Esophagus muscularis mucosa (tissue), 4 donors: Measurements from ENCODE around the gene TTC32. TPM values are rescaled to one million over a fixed set of nuclear protein-coding genes. Genes with fewer than 3 reads are reported as not detected.
"Not testable (repeated sequence)": the region's sequence is repeated elsewhere in the genome, so short reads cannot be mapped to it uniquely, and the experiment has no call there.

Source experiments
- DNase-seq: peaks from one replicate; pipeline ENCODE4 v3.0.0-alpha.2; 2017; ENCODE audit errors: extremely low spot score
- H3K27ac ChIP-seq, 4 donors: fragments of 200-600 bp; sonication (generic); replicated peaks in 1 of 4; 1 replicate in 3 of 4; 2 replicates in 1 of 4; pipeline ENCODE4 v1.5.1; 2016 to 2019; ENCODE audit warnings: mild to moderate bottlenecking in 1 of 4
- H3K27me3 ChIP-seq, 4 donors: fragments of 200-600 bp; sonication (generic); one replicate each; pipeline versions ENCODE4 v1.5.1 to v1.6.0; 2016 to 2019
- H3K36me3 ChIP-seq, 4 donors: fragments of 200-600 bp; sonication (generic); one replicate each; pipeline ENCODE4 v1.5.1; 2016 to 2019
- H3K4me1 ChIP-seq, 4 donors: fragments of 200-600 bp; sonication (generic); one replicate each; pipeline ENCODE4 v1.5.1; 2016 to 2019
- H3K4me3 ChIP-seq, 4 donors: fragments of 200-600 bp; sonication (generic); 1 replicate in 2 of 4; 2 replicates in 2 of 4; pipeline ENCODE4 v1.5.1; 2016 to 2019; ENCODE audit warnings: mild to moderate bottlenecking in 4 of 4, moderate library complexity in 1 of 4
- H3K9me3 ChIP-seq, 4 donors: fragments of 200-600 bp; sonication (generic); 1 replicate in 3 of 4; 2 replicates in 1 of 4; pipeline ENCODE4 v1.5.1; 2016 to 2019
- EP300 ChIP-seq: sonication (generic); formaldehyde crosslinking; IDR thresholded peaks from one replicate; pipeline ENCODE4 v1.6.1; 2017; ENCODE audit warnings: antibody characterized with exemption
- POLR2A ChIP-seq: fragments of 450-650 bp; IDR thresholded peaks from one replicate; pipeline ENCODE4 v1.6.1; 2017; ENCODE audit warnings: antibody characterized with exemption, moderate library complexity, mild to moderate bottlenecking, low read depth
- POLR2AphosphoS5 ChIP-seq, 2 donors: sonication (generic); formaldehyde crosslinking; IDR thresholded peaks; one replicate each; pipeline ENCODE4 v1.6.1; 2017; ENCODE audit warnings: antibody characterized with exemption in 2 of 2
- WGBS: methylation state at CpG from one replicate; pipeline ENCODE4 v1.1.5; 2018; 5-methylcytosine and 5-hydroxymethylcytosine counted together
- intact Hi-C: fragments of 100-400 bp; cut with DNase I; formaldehyde crosslinking; loops from one replicate; pipeline ENCODE4 v1.15.1; 2023
- total RNA-seq, 4 donors: library from RNA; depleted of rRNA; stranded (reverse); fragments of >200 nt; gene quantifications; one replicate each; pipeline versions ENCODE4 v1.1.0 to v1.2.1, GENCODE V29; 2016
- TF ChIP-seq, protein P1 (sequence below), 3 experiments: fragments of 200-600 bp in 2 of 3; fragments of 450-650 bp in 1 of 3; sonication (generic) in 2 of 3; IDR thresholded peaks; one replicate each; pipeline ENCODE4 v1.5.1; 2017 to 2019; ENCODE audit warnings: antibody characterized with exemption in 3 of 3, mild to moderate bottlenecking in 2 of 3, moderate library complexity in 1 of 3

The TTC32 gene
- total RNA-seq, 4 donors from 2014 or later = 8.1 to 12.5 (median 10.2) TPM

DNA sequence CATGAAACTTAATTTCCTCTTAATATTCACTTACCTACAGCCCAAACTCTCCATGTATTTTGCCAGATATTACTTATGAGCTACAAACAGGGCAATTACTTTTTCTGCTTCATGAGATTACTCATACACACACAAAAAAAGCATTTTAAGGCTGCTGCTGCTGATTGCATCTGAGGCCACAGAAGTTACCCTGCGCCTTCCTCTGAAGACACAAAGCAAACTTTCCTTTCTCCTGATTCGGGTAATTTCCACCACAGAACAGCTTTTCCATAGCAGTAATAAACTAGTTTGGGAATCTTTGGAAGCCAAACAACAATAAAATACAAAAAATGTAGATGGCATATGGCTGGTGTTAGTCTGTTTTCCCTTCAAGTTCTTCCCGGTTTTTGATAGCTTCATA, 6.2 kb downstream of the TTC32 start:
- H3K27ac ChIP-seq = no peak overlapping the region
- peaks cover 0 to 5% (median 0%) of the 10 kb centered on the region in 4 donors for H3K36me3 ChIP-seq
- WGBS = 82% methylated on average over 3 of the region's 3 CpGs
- DNase-seq = no peak
- no peaks in the 10 kb centered on the region for H3K9me3 ChIP-seq
- TF ChIP-seq EP300 = no peak
- TF ChIP-seq, protein P1, sequence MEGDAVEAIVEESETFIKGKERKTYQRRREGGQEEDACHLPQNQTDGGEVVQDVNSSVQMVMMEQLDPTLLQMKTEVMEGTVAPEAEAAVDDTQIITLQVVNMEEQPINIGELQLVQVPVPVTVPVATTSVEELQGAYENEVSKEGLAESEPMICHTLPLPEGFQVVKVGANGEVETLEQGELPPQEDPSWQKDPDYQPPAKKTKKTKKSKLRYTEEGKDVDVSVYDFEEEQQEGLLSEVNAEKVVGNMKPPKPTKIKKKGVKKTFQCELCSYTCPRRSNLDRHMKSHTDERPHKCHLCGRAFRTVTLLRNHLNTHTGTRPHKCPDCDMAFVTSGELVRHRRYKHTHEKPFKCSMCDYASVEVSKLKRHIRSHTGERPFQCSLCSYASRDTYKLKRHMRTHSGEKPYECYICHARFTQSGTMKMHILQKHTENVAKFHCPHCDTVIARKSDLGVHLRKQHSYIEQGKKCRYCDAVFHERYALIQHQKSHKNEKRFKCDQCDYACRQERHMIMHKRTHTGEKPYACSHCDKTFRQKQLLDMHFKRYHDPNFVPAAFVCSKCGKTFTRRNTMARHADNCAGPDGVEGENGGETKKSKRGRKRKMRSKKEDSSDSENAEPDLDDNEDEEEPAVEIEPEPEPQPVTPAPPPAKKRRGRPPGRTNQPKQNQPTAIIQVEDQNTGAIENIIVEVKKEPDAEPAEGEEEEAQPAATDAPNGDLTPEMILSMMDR (IDR thresholded peaks at IDR 0.05) = no peak
- TF ChIP-seq POLR2AphosphoS5 (IDR thresholded peaks at IDR 0.05) = no peak
- TF ChIP-seq POLR2A = no peak
- intact Hi-C loops = no loop called here
- H3K4me3 ChIP-seq = no peak overlapping the region
- H3K27me3 ChIP-seq = no peaks in the 10 kb centered on the region
- peaks cover 42 to 64% (median 45%) of the 10 kb centered on the region in 4 donors for H3K4me1 ChIP-seq

DNA sequence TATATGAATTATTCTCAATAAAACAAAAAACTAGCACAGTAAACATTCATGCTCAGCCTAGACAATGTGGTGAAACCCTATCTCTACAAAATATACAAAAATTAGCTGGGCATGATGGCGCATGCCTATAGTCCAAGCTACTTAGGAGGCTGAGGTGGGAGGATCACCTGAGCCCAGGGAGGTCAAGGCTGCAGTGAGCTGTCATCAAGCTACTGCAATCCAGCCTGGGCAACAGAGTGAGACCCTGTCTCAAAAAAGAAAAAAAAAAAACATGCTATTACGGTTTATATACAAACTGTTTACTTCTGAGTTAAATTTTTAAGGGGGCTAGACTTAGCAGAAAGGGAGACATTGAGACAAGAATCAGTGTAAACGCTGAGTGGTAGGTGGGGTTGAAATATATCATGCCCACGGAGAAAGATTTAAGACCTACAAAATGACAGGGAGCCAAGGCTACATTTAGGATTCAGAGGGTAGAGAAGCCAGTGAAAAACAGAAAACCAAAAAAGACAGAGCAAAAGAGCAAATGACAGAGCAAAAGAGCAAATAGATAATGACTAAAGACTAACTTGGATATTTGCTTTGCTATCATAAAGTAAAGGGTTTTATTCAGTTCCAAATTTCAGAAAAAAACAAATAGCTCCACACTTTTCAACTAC, 7.5 kb downstream of the TTC32 start:
- intact Hi-C loops = no loop called here
- H3K36me3 ChIP-seq = peaks cover 0 to 5% (median 0%) of the 10 kb centered on the region in 4 donors
- no peak for DNase-seq
- no peak overlapping the region for H3K4me3 ChIP-seq
- TF ChIP-seq EP300 (no peak), POLR2AphosphoS5 (IDR thresholded peaks at IDR 0.05) (no peak), POLR2A (no peak)
- TF ChIP-seq, protein P1 (IDR thresholded peaks at IDR 0.05) = no peak
- H3K4me1 ChIP-seq = peaks cover 32 to 52% (median 39%) of the 10 kb centered on the region in 4 donors
- H3K27ac ChIP-seq = no peak overlapping the region
- H3K27me3 ChIP-seq = no peaks in the 10 kb centered on the region
- H3K9me3 ChIP-seq = no peaks in the 10 kb centered on the region
- 96% methylated on average over 4 of the region's 4 CpGs for WGBS

DNA sequence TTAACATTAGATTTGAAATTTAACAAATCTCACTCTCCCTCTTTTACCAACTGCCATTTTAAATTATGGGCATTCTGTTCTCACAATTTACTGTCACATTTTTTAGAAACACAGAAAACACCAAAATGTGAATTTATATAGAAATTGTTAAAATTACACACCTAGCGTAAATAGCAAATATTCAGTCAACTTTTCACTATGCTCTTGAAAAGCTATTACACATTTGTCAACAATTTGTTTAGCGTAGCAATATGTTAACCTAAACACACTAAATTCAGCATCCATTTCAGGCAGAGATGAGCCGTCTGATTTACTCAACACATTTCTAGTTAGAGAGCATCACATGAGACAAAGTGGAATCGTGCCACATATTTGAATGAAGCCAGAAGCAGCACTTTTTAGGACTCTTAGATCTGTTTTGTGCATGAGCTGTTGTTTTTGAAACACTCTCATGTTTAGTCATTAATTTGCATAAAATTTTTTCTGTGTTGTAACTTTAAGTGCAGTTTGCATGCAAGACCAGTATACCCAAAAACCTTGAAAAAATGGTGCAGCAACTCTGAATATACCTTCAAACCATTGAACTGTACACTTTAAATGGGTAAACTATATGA, 8.2 kb downstream of the TTC32 start:
- no peak for DNase-seq
- Histone ChIP-seq H3K9me3 (no peaks in the 10 kb centered on the region), H3K4me1 (peaks cover 26 to 46% (median 34%) of the 10 kb centered on the region in 4 donors), H3K36me3 (peaks cover 0 to 5% (median 0%) of the 10 kb centered on the region in 4 donors), H3K27me3 (no peaks in the 10 kb centered on the region), H3K27ac (no peak overlapping the region), H3K4me3 (no peak overlapping the region)
- TF ChIP-seq POLR2AphosphoS5 (IDR thresholded peaks at IDR 0.05) (no peak), POLR2A (no peak), EP300 (no peak)
- TF ChIP-seq, protein P1 (IDR thresholded peaks at IDR 0.05) = no peak
- intact Hi-C loops = no loop called here
- 92% methylated on average over 4 of the region's 4 CpGs for WGBS

DNA sequence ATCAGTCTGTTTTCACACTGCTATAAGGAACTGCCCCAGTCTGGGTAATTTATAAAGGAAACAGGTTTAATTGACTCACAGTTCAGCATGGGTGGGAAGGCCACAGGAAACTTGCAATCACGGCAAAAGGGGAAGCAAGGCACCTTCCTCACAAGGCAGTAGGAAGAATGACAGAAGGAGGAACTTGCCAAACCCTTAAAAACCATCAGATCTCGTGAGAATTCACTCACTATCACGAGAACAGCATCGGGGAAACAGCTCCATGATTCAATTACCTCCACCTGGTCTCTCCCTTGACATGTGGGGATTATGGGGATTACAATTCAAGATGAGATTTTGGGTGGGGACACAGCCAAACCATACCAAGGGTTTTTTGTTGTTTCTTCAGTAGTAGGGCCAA, 9.8 kb downstream of the TTC32 start:
- peaks cover 10 to 30% (median 18%) of the 10 kb centered on the region in 4 donors for H3K4me1 ChIP-seq
- H3K4me3 ChIP-seq, DNase-seq, H3K9me3 ChIP-seq, H3K27me3 ChIP-seq, H3K27ac ChIP-seq, H3K36me3 ChIP-seq, intact Hi-C loops: not testable (repeated sequence)
- WGBS = 70% methylated on average over 4 of the region's 4 CpGs

DNA sequence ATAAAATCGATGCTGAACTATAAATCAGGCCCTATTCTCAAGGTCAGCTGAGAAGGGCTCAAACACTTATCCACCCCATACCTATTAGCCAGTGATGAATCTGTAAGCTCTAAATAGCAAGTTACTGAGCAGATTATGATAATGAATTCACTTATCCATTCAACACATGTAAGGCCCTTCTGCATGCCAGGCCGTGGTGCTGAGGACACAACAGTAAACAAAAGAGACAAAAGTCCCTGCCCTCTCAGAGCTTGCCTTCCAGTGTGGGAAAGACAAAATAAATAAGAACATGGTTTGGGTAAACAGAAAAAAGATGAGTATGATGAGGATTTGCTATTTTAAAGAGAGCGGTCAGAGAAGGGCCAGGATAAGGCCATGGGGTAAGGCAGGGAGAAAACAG, 11.7 kb downstream of the TTC32 start:
- H3K27ac ChIP-seq = no peak overlapping the region
- intact Hi-C loops = no loop called here
- 81% methylated on average over 3 of the region's 3 CpGs for WGBS

More for the DNA sequence above, 11.7 kb downstream of the TTC32 start:
- H3K4me3 ChIP-seq = no peak overlapping the region
- no peaks in the 10 kb centered on the region for H3K27me3 ChIP-seq
- DNase-seq = peak; percentile 50
- TF ChIP-seq EP300 (no peak), POLR2AphosphoS5 (IDR thresholded peaks at IDR 0.05) (no peak), POLR2A (no peak)
- TF ChIP-seq, protein P1 (IDR thresholded peaks at IDR 0.05) = no peak
- peaks cover 0 to 15% (median 7%) of the 10 kb centered on the region in 4 donors for H3K4me1 ChIP-seq
- H3K36me3 ChIP-seq = no peaks in the 10 kb centered on the region
- no peaks in the 10 kb centered on the region for H3K9me3 ChIP-seq
